Panc1 (cell line): ENCODE results near the gene SCLT1. TPM values are rescaled to one million over a fixed set of nuclear protein-coding genes. Genes with fewer than 3 reads are reported as not detected.

Experiments used
- ATAC-seq: fragments of 200-7000 bp; cut with Tn5 transposase; 2 replicates; pipeline ENCODE4 v1.9.1; 2020; ENCODE audit warnings: mild to moderate bottlenecking, moderate library complexity
- BruUV-seq: library from RNA; stranded (reverse); fragments of 400-500 nt; replicated peaks from 2 replicates; lab custom pipeline; 2021; lab: Mats Ljungman, UMichigan
- CTCF ChIA-PET: fragments of 300-600 bp; sonication (Branson Sonifier 250); formaldehyde crosslinking; loops from one replicate; lab custom pipeline; 2022; ENCODE audit warnings: antibody characterized with exemption; lab: Charles Lee
- POLR2A ChIA-PET: fragments of 300-600 bp; sonication (Branson Sonifier 250); formaldehyde crosslinking; loops from one replicate; lab custom pipeline; 2022; ENCODE audit warnings: antibody characterized with exemption; lab: Charles Lee
- DNase-seq: peaks from one replicate; pipeline ENCODE4 v3.0.0-alpha.2; 2010; ENCODE audit warnings: low read depth, low spot score
- H3K27ac ChIP-seq: 2 replicates; pipeline ENCODE4 v1.5.1; 2011; ENCODE audit warnings: mild to moderate bottlenecking, low read length, inconsistent platforms
- H3K27me3 ChIP-seq: fragments of 200-500 bp; sonication (Bioruptor generic); 2 replicates; pipeline ENCODE4 v1.6.0; 2014; ENCODE audit warnings: low read length, inconsistent platforms; ENCODE audit not compliant: control insufficient read depth, insufficient read depth
- H3K36me3 ChIP-seq: fragments of 200-500 bp; sonication (Bioruptor generic); 2 replicates; pipeline ENCODE4 v1.5.1; 2014; ENCODE audit warnings: inconsistent platforms, mild to moderate bottlenecking, low read length, moderate library complexity; ENCODE audit not compliant: control insufficient read depth, insufficient read depth
- H3K4me1 ChIP-seq: 2 replicates; pipeline ENCODE4 v1.5.1; 2011; ENCODE audit warnings: inconsistent platforms, mild to moderate bottlenecking, low read length, moderate library complexity; ENCODE audit not compliant: control insufficient read depth, insufficient read depth
- H3K4me3 ChIP-seq, 2 experiments: 2 replicates each; pipeline ENCODE4 v1.5.1; 2011 to 2012; ENCODE audit warnings: low read depth in 2 of 2, low read length in 2 of 2, mild to moderate bottlenecking in 2 of 2, inconsistent platforms in 1 of 2, moderate library complexity in 1 of 2
- H3K9me3 ChIP-seq: fragments of 200-500 bp; sonication (Bioruptor generic); 2 replicates; pipeline ENCODE4 v1.5.1; 2014; ENCODE audit warnings: low read depth, mild to moderate bottlenecking, inconsistent platforms, low read length, moderate library complexity; ENCODE audit not compliant: control insufficient read depth, insufficient read depth
- POLR2AphosphoS5 ChIP-seq: IDR thresholded peaks from 2 replicates; pipeline ENCODE4 v1.6.1; 2012; ENCODE audit warnings: mild to moderate bottlenecking, low read depth, low read length, moderate library complexity
- SIN3A ChIP-seq: IDR thresholded peaks from 2 replicates; pipeline ENCODE4 v1.6.1; 2012; ENCODE audit warnings: low read depth, mild to moderate bottlenecking, low read length, moderate library complexity, borderline replicate concordance; ENCODE audit not compliant: insufficient read depth
- TCF7L2 ChIP-seq: IDR thresholded peaks from 2 replicates; pipeline ENCODE4 v1.6.1; 2011; ENCODE audit warnings: mild to moderate bottlenecking, low read depth, low read length, inconsistent platforms
- in situ Hi-C: cut with HindIII; loops from 2 replicates; pipeline ENCODE4 v1.10.0; 2016; ENCODE audit warnings: low sequenced_read_pairs, low pct_unique_long_range_greater_than_20kb
- intact Hi-C: fragments of 100-400 bp; cut with micrococcal nuclease; formaldehyde crosslinking; loops from one replicate; pipeline ENCODE4 v1.10.0; 2022; ENCODE audit not compliant: unreplicated experiment
- total RNA-seq: library from RNA; stranded (reverse); gene quantifications from one replicate; pipeline ENCODE4 v1.2.1, GENCODE V29; 2021; ENCODE audit not compliant: unreplicated experiment
- TF ChIP-seq, protein P1 (sequence below): fragments of 450-650 bp; IDR thresholded peaks from 2 replicates; pipeline ENCODE4 v1.5.1; 2017; ENCODE audit warnings: mild to moderate bottlenecking
- TF ChIP-seq, protein P2 (sequence below), 2 experiments: IDR thresholded peaks; 2 replicates each; pipeline ENCODE4 v1.6.1; 2011 to 2012; ENCODE audit warnings: low read depth in 2 of 2, control low read depth in 1 of 2, low read length in 1 of 2, mild to moderate bottlenecking in 1 of 2, moderate library complexity in 1 of 2; ENCODE audit not compliant: insufficient read depth in 1 of 2

The SCLT1 gene
- total RNA-seq, 1 experiment from 2014 or later: 9.7 TPM

DNA sequence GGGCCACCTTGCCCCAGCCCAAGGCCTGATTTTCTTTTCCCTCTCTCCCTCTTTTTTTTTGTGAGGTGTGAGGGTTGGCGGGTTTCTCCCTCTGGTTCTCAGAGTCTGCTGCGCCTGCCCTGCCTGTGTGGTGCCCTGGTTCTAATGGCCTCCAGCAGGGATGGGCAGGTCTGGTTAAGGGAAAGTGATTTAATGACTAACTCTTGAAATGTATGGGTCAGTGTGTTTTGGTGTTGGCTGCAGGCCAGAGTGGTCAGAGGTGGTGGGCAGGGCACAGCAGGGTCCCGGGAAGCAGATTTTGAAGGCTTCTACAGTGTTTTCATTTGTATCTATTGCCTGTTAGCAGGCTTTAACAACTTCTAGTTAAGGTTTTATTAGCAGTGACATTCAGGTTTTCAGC is 244.9 kb downstream of the SCLT1 start:
- no TSS peak for BruUV-seq
- in situ Hi-C loops: no loop called here
- H3K36me3 ChIP-seq: peaks cover 9% of the 10 kb centered on the region
- DNase-seq (no peak), ATAC-seq (no peak)
- H3K4me1 ChIP-seq: no peaks in the 10 kb centered on the region
- TF ChIP-seq TCF7L2: no peak
- TF ChIP-seq POLR2AphosphoS5: no peak
- TF ChIP-seq, protein P1, sequence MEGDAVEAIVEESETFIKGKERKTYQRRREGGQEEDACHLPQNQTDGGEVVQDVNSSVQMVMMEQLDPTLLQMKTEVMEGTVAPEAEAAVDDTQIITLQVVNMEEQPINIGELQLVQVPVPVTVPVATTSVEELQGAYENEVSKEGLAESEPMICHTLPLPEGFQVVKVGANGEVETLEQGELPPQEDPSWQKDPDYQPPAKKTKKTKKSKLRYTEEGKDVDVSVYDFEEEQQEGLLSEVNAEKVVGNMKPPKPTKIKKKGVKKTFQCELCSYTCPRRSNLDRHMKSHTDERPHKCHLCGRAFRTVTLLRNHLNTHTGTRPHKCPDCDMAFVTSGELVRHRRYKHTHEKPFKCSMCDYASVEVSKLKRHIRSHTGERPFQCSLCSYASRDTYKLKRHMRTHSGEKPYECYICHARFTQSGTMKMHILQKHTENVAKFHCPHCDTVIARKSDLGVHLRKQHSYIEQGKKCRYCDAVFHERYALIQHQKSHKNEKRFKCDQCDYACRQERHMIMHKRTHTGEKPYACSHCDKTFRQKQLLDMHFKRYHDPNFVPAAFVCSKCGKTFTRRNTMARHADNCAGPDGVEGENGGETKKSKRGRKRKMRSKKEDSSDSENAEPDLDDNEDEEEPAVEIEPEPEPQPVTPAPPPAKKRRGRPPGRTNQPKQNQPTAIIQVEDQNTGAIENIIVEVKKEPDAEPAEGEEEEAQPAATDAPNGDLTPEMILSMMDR: no peak
- TF ChIP-seq, protein P2, sequence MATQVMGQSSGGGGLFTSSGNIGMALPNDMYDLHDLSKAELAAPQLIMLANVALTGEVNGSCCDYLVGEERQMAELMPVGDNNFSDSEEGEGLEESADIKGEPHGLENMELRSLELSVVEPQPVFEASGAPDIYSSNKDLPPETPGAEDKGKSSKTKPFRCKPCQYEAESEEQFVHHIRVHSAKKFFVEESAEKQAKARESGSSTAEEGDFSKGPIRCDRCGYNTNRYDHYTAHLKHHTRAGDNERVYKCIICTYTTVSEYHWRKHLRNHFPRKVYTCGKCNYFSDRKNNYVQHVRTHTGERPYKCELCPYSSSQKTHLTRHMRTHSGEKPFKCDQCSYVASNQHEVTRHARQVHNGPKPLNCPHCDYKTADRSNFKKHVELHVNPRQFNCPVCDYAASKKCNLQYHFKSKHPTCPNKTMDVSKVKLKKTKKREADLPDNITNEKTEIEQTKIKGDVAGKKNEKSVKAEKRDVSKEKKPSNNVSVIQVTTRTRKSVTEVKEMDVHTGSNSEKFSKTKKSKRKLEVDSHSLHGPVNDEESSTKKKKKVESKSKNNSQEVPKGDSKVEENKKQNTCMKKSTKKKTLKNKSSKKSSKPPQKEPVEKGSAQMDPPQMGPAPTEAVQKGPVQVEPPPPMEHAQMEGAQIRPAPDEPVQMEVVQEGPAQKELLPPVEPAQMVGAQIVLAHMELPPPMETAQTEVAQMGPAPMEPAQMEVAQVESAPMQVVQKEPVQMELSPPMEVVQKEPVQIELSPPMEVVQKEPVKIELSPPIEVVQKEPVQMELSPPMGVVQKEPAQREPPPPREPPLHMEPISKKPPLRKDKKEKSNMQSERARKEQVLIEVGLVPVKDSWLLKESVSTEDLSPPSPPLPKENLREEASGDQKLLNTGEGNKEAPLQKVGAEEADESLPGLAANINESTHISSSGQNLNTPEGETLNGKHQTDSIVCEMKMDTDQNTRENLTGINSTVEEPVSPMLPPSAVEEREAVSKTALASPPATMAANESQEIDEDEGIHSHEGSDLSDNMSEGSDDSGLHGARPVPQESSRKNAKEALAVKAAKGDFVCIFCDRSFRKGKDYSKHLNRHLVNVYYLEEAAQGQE (IDR thresholded peaks at IDR 0.05; ENCODE audit: insufficient read depth in 1 of 2, low read depth in 2 of 2, low read length in 1 of 2): no peak
- no peak for TF ChIP-seq SIN3A
- CTCF ChIA-PET: no interaction called here
- H3K4me3 ChIP-seq: no peak overlapping the region
- H3K27me3 ChIP-seq: no peaks in the 10 kb centered on the region
- POLR2A ChIA-PET: no interaction called here
- no peaks in the 10 kb centered on the region for H3K9me3 ChIP-seq
- intact Hi-C loops: no loop called here
- no peak overlapping the region for H3K27ac ChIP-seq

DNA sequence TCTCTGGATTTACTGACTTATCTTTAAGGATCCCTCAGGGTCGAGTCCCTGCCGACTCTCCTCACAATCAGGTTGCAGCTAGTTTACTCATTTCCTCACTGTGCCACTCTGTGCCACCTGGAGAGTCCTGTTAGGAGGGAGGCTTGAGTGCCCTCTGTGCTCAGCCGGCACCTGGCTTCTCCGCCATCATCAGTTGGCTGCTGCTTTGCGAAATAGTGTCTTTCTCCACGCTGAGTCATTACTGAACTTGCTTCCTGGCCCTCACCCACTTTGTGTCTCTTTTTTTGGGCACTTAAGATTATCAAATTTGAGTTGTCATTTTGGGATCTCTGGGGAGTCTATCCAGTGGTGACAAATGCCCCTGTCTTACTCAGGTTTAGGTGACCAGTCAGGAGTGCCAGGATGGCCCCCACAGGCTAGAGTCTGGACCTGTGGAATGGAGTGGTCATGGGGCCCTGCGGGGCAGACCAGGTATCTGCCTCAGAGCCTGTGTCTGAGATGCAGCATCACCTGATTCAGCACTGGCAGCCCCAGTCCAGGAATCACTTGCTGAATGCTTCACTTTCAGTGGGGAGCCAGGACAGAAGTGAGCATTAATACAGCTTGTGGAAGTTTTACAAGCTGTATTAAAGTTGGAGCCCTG is 246.1 kb downstream of the SCLT1 start:
- CTCF ChIA-PET: no interaction called here
- TF ChIP-seq, protein P1: no peak
- TF ChIP-seq POLR2AphosphoS5: no peak
- TF ChIP-seq, protein P2 (IDR thresholded peaks at IDR 0.05; ENCODE audit: insufficient read depth in 1 of 2, low read depth in 2 of 2, low read length in 1 of 2): no peak
- TF ChIP-seq TCF7L2: no peak
- TF ChIP-seq SIN3A: no peak
- intact Hi-C loops (no loop called here), in situ Hi-C loops (no loop called here)
- peaks cover 6% of the 10 kb centered on the region for H3K36me3 ChIP-seq
- no TSS peak for BruUV-seq
- no peaks in the 10 kb centered on the region for H3K9me3 ChIP-seq
- no peak for DNase-seq
- ATAC-seq: no peak
- POLR2A ChIA-PET: no interaction called here
- no peak overlapping the region for H3K4me3 ChIP-seq
- H3K27me3 ChIP-seq: no peaks in the 10 kb centered on the region
- H3K4me1 ChIP-seq: no peaks in the 10 kb centered on the region
- no peak overlapping the region for H3K27ac ChIP-seq
